ENCODE results near the gene PLXNB3.
A peak's percentile ranks its signal among the peaks of the same experiment; 100 is the strongest.

Gene PLXNB3

GRCh38 chrX:153794897-153795816, 31.1 kb downstream of the PLXNB3 start:
- H3K4me1 ChIP-seq (ENCODE audit: control insufficient read depth, insufficient read depth, low read length): peaks cover 13% of the 10 kb centered on the region
- peaks cover 6% of the 10 kb centered on the region for H3K27me3 ChIP-seq (ENCODE audit: control insufficient read depth, insufficient read depth, low read length)
- peak overlapping the region; percentile 93 for H3K27ac ChIP-seq (ENCODE audit: low read depth, low read length)
- peaks cover 2% of the 10 kb centered on the region for H3K36me3 ChIP-seq (ENCODE audit: control insufficient read depth, insufficient read depth, low read length)
- H3K4me3 ChIP-seq (ENCODE audit: low read length): peak overlapping the region; percentile 74
- peak overlapping the region; percentile 40 for H3K9ac ChIP-seq (ENCODE audit: low read length)

GRCh38 chrX:153797415-153798015, 33.5 kb downstream of the PLXNB3 start:
- Histone ChIP-seq H3K27ac (ENCODE audit: low read depth, low read length) (no peak overlapping the region), H3K9ac (ENCODE audit: low read length) (no peak overlapping the region), H3K4me1 (ENCODE audit: control insufficient read depth, insufficient read depth, low read length) (peaks cover 13% of the 10 kb centered on the region), H3K36me3 (ENCODE audit: control insufficient read depth, insufficient read depth, low read length) (peaks cover 2% of the 10 kb centered on the region), H3K4me3 (ENCODE audit: low read length) (no peak overlapping the region), H3K27me3 (ENCODE audit: control insufficient read depth, insufficient read depth, low read length) (peaks cover 6% of the 10 kb centered on the region)

DNA sequence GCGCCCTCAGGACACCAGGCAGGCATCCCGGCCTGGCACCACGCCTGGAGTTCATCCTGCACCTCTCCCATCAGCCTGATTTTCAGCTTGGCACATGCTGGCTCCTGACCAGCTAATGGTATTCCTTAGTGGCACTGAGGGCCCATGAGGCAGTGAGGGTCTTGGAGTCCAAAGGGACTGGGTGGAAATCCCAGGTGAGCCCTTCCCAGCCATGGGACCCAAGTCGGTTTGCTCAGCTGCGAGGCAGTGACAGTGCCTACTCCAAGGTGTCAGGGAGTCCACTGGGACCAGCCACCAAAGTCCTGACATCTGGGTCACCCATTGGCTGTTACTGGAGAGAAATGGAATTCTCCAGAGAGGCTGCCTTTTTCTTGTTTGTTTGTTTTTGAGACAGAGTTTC, 35.3 kb downstream of the PLXNB3 start:
- H3K4me1 ChIP-seq (ENCODE audit: control insufficient read depth, insufficient read depth, low read length): peaks cover 5% of the 10 kb centered on the region
- no peak overlapping the region for H3K9ac ChIP-seq (ENCODE audit: low read length)
- no peak overlapping the region for H3K4me3 ChIP-seq (ENCODE audit: low read length)
- no peaks in the 10 kb centered on the region for H3K27me3 ChIP-seq (ENCODE audit: control insufficient read depth, insufficient read depth, low read length)
- H3K36me3 ChIP-seq (ENCODE audit: control insufficient read depth, insufficient read depth, low read length): peaks cover 2% of the 10 kb centered on the region
- H3K27ac ChIP-seq (ENCODE audit: low read depth, low read length): no peak overlapping the region

DNA sequence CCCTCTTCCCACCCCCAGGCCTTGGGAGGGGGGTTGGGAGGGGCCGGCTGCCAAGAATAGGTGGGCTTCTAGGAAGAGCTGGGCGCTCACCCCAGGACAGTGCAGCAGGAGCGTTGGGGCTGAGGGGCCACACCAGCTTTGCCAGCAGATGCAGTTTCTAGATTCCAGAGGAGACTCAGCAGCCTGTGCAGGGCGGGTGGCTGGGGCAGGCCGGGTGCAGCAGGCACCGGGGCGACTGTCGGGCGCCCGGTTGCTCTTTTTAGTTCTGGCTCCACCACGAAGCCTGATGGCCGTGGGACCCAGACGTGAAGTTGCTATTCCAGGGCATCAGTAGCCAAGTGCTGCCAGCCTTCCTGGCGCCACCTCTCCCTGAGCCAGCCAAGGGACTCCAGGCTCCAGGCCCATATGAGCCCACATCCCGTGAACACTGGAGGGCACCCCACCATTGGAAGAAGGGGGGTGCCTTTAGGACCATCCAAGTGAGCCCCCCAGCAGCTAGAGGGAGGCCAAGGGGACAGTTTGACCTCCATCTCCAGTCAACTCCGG, 36.2 kb downstream of the PLXNB3 start:
- H3K36me3 ChIP-seq (ENCODE audit: control insufficient read depth, insufficient read depth, low read length): peaks cover 2% of the 10 kb centered on the region
- H3K27ac ChIP-seq (ENCODE audit: low read depth, low read length): no peak overlapping the region
- H3K4me1 ChIP-seq (ENCODE audit: control insufficient read depth, insufficient read depth, low read length): peaks cover 4% of the 10 kb centered on the region
- H3K4me3 ChIP-seq (ENCODE audit: low read length): no peak overlapping the region
- no peaks in the 10 kb centered on the region for H3K27me3 ChIP-seq (ENCODE audit: control insufficient read depth, insufficient read depth, low read length)
- no peak overlapping the region for H3K9ac ChIP-seq (ENCODE audit: low read length)

DNA sequence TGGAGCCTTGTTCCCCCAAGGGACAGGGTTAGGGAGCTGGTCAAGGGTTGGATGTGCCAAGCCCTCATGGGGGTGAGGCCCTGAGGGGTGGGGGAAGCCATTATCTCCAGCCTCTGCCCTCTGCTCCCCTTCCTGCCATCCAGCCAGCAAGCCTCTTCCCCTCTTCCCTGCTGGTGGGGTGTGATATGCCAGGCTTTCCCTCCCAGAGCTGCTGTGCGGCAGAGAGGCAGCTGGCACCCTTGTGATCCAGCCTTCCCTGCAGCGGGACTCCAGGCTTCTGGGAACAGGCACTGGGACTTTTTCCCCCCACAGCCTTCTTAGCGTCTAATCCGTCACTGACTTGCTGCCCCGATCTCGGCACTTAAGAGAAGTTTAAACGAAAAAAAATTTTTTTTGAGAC, 36.7 kb downstream of the PLXNB3 start:
- no peaks in the 10 kb centered on the region for H3K27me3 ChIP-seq (ENCODE audit: control insufficient read depth, insufficient read depth, low read length)

DNA sequence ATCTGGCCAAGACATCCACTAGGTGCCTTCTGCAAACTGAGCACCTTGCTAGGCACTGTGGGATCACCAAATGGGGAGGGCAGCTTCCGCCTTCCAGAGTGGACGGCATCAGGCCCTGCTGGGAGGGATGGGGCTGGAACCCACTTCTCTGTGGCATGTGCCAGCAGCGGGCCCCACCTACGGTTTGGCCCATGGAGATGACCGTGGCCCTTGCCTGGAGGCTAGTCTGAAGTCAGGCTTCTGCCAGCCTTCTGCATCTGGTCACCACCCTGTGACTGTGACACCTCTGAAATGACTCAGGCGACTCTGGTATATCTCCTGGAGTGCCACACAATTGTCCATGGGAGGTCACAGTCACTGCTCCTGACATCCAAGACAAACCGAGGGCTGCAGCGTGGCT, 37.6 kb downstream of the PLXNB3 start:
- H3K4me3 ChIP-seq (ENCODE audit: low read length): no peak overlapping the region
- no peaks in the 10 kb centered on the region for H3K27me3 ChIP-seq (ENCODE audit: control insufficient read depth, insufficient read depth, low read length)
- H3K4me1 ChIP-seq (ENCODE audit: control insufficient read depth, insufficient read depth, low read length): no peaks in the 10 kb centered on the region
- no peak overlapping the region for H3K9ac ChIP-seq (ENCODE audit: low read length)
- peaks cover 2% of the 10 kb centered on the region for H3K36me3 ChIP-seq (ENCODE audit: control insufficient read depth, insufficient read depth, low read length)
- no peak overlapping the region for H3K27ac ChIP-seq (ENCODE audit: low read depth, low read length)

More for the DNA sequence above, 36.7 kb downstream of the PLXNB3 start:
- no peak overlapping the region for H3K27ac ChIP-seq (ENCODE audit: low read depth, low read length)
- H3K9ac ChIP-seq (ENCODE audit: low read length): no peak overlapping the region
- no peaks in the 10 kb centered on the region for H3K4me1 ChIP-seq (ENCODE audit: control insufficient read depth, insufficient read depth, low read length)
- no peak overlapping the region for H3K4me3 ChIP-seq (ENCODE audit: low read length)
- H3K36me3 ChIP-seq (ENCODE audit: control insufficient read depth, insufficient read depth, low read length): peaks cover 2% of the 10 kb centered on the region

GRCh38 chrX:153802513-153803045, 38.5 kb downstream of the PLXNB3 start:
- Histone ChIP-seq H3K9ac (ENCODE audit: low read length) (no peak overlapping the region), H3K27ac (ENCODE audit: low read depth, low read length) (no peak overlapping the region), H3K4me1 (ENCODE audit: control insufficient read depth, insufficient read depth, low read length) (no peaks in the 10 kb centered on the region), H3K4me3 (ENCODE audit: low read length) (no peak overlapping the region), H3K36me3 (ENCODE audit: control insufficient read depth, insufficient read depth, low read length) (peaks cover 2% of the 10 kb centered on the region), H3K27me3 (ENCODE audit: control insufficient read depth, insufficient read depth, low read length) (no peaks in the 10 kb centered on the region)

DNA sequence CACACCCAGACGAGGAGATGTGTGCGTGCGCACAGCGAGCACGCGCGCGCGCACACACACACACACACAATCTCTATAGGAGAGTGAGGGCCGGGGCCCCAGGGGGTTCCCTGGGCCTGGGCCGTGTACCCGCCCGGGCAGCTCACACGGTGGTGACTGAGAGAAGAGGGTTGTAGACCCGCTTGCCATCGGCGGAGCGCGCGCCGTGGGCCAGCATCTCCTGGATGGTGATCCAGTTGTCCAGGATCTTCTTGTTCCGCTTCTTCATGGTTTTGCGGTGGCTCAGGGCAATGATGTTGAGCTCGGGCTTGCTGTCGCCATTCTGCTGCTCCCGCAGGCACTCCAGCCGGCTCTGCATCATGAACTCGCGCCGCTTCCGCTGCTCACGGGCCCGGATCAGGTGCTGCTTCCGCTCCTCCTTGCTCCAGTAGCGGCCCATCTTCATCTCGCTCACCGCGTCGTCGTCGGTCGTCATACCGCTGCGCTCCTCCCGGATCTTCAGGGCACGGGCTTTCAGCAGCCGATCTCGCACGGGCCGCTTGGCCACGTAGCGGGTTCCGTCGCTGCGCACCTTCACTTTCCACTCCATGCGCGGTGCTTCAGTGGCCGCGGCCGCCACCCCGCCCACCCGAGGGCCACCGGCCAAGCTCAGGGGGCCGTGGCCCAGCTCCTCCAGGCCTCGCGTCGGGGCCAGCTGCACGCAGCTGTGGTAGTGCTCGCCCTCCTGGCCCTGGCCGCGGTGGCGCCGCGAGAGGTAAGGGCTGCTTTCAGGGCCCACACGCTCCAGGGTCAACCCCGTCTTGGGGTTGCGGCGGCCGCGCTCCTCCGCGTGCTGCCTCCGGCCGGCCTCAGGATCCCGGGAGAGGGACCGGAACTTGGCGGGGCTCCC, 39.4 kb downstream of the PLXNB3 start:
- Histone ChIP-seq H3K4me1 (ENCODE audit: control insufficient read depth, insufficient read depth, low read length) (no peaks in the 10 kb centered on the region), H3K9ac (ENCODE audit: low read length) (no peak overlapping the region), H3K36me3 (ENCODE audit: control insufficient read depth, insufficient read depth, low read length) (peaks cover 2% of the 10 kb centered on the region), H3K4me3 (ENCODE audit: low read length) (no peak overlapping the region), H3K27me3 (ENCODE audit: control insufficient read depth, insufficient read depth, low read length) (no peaks in the 10 kb centered on the region), H3K27ac (ENCODE audit: low read depth, low read length) (no peak overlapping the region)

DNA sequence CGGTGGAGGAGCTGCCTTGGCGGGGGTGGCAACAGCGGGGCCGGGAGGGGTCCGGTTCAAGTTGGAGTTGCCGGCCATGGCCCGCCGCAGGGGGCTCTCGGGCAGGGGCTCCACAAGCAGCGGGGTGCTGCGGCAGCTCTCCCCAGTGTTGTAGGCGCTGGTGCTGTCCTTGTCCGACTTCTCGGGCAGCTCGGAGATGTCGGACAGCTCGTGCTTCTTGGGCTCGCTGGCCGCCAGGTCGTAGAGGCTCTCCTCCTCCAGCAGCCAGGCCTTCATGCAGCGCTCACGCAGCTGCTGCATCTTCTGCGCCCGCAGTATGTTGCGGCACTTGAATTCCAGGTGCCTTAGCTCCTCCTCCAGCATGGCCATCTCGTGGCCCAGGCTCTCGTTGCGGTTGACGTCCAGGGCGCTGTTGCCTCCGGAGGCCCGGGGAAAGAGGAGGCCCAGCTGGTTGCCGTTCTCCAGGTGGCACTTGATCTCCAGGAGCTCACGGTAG, 40.1 kb downstream of the PLXNB3 start:
- H3K27ac ChIP-seq (ENCODE audit: low read depth, low read length): no peak overlapping the region
- H3K9ac ChIP-seq (ENCODE audit: low read length): no peak overlapping the region
- H3K27me3 ChIP-seq (ENCODE audit: control insufficient read depth, insufficient read depth, low read length): no peaks in the 10 kb centered on the region
- no peak overlapping the region for H3K4me3 ChIP-seq (ENCODE audit: low read length)
- H3K36me3 ChIP-seq (ENCODE audit: control insufficient read depth, insufficient read depth, low read length): no peaks in the 10 kb centered on the region
- H3K4me1 ChIP-seq (ENCODE audit: control insufficient read depth, insufficient read depth, low read length): no peaks in the 10 kb centered on the region

GRCh38 chrX:153804621-153805020, 40.6 kb downstream of the PLXNB3 start:
- Histone ChIP-seq H3K4me3 (ENCODE audit: low read length) (no peak overlapping the region), H3K27ac (ENCODE audit: low read depth, low read length) (no peak overlapping the region), H3K27me3 (ENCODE audit: control insufficient read depth, insufficient read depth, low read length) (peaks cover 1% of the 10 kb centered on the region), H3K4me1 (ENCODE audit: control insufficient read depth, insufficient read depth, low read length) (no peaks in the 10 kb centered on the region), H3K9ac (ENCODE audit: low read length) (no peak overlapping the region), H3K36me3 (ENCODE audit: control insufficient read depth, insufficient read depth, low read length) (no peaks in the 10 kb centered on the region)

- Histone ChIP-seq H3K4me1 (ENCODE audit: control insufficient read depth, insufficient read depth, low read length) (no peaks in the 10 kb centered on the region), H3K9ac (ENCODE audit: low read length) (no peak overlapping the region), H3K4me3 (ENCODE audit: low read length) (no peak overlapping the region), H3K27me3 (ENCODE audit: control insufficient read depth, insufficient read depth, low read length) (peaks cover 9% of the 10 kb centered on the region), H3K27ac (ENCODE audit: low read depth, low read length) (no peak overlapping the region), H3K36me3 (ENCODE audit: control insufficient read depth, insufficient read depth, low read length) (no peaks in the 10 kb centered on the region)
Measured at GRCh38 chrX:153805436-153805835, 41.4 kb downstream of the PLXNB3 start.
